ENCODE data around the gene RXYLT1.

Gene RXYLT1

DNA sequence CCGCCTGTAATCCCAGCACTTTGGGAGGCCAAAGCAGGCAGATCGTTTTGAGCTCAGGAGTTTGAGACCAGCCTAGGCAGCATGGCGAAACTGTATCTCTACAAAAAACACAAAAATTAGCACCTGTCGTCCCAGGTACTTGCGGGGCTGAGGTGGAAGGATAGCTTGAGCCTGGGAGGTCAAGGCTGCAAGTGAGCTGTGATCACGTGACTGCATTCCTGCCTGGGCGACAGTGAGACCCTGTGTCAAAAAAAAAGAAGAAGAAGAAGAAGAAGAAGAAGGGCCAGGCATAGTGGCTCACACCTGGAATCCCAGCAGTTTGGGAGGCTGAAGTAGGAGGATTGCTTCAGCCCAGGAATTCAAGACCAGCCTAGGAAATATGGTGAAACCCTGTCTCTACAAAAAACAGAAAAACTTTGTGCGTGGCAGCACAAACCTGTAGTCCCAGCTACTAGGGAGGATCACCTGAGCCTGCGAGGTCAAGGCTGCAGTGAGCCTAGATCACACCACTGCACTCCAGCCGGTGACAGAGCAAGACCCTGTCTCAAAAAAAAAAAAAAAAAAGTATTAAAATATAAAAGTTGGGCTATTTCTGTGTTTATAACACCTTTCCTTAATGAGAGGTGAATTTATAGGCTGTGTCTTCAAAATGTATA is 15.5 kb downstream of the RXYLT1 start:
- no peak for DNase-seq
- no peak overlapping the region for H3K27ac ChIP-seq (ENCODE audit: insufficient read depth, low read length, poor library complexity, severe bottlenecking)
- peaks cover 7% of the 10 kb centered on the region for H3K36me3 ChIP-seq (ENCODE audit: control insufficient read depth, insufficient read depth, low read length)
- no peaks in the 10 kb centered on the region for H3K4me1 ChIP-seq (ENCODE audit: control insufficient read depth, insufficient read depth, low read length, poor library complexity, severe bottlenecking)
- H3K27me3 ChIP-seq (replicated peaks; ENCODE audit: control insufficient read depth, insufficient read depth, low read length, poor library complexity, severe bottlenecking) = no peaks in the 10 kb centered on the region
- H3K9me3 ChIP-seq (ENCODE audit: control insufficient read depth, low read length) = no peaks in the 10 kb centered on the region
- H3K4me3 ChIP-seq (ENCODE audit: insufficient read depth, low read depth, low read length, poor library complexity, severe bottlenecking) = no peak overlapping the region

- H3K36me3 ChIP-seq (ENCODE audit: control insufficient read depth, insufficient read depth, low read length) = peaks cover 3% of the 10 kb centered on the region
- H3K27ac ChIP-seq (ENCODE audit: insufficient read depth, low read length, poor library complexity, severe bottlenecking) = no peak overlapping the region
- no peaks in the 10 kb centered on the region for H3K4me1 ChIP-seq (ENCODE audit: control insufficient read depth, insufficient read depth, low read length, poor library complexity, severe bottlenecking)
- no peaks in the 10 kb centered on the region for H3K27me3 ChIP-seq (replicated peaks; ENCODE audit: control insufficient read depth, insufficient read depth, low read length, poor library complexity, severe bottlenecking)
- DNase-seq = no peak
- no peak overlapping the region for H3K4me3 ChIP-seq (ENCODE audit: insufficient read depth, low read depth, low read length, poor library complexity, severe bottlenecking)
- no peaks in the 10 kb centered on the region for H3K9me3 ChIP-seq (ENCODE audit: control insufficient read depth, low read length)
These were observed 16.2 kb downstream of the RXYLT1 start for GRCh38 chr12:63795944-63796343.

DNA sequence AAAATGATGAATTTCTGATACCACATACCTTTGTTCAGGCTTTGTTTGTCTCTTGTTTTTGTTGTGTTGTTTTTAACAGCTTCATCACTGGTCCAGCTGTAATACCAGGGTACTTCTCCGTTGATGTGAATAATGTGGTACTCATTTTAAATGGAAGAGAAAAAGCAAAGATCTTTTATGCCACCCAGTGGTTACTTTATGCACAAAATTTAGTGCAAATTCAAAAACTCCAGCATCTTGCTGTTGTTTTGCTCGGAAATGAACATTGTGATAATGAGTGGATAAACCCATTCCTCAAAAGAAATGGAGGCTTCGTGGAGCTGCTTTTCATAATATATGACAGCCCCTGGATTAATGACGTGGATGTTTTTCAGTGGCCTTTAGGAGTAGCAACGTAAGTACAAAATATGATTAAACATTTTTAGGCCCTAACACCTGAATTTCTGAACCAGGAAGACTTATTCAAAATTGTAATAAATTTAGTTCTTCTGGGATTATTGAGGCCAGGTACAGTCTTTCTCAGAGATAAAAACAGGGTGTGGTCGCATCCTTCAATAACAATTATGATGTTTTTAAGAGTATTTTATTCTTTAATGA is 22.4 kb downstream of the RXYLT1 start:
- no peaks in the 10 kb centered on the region for H3K4me1 ChIP-seq (ENCODE audit: control insufficient read depth, insufficient read depth, low read length, poor library complexity, severe bottlenecking)
- DNase-seq = no peak
- no peaks in the 10 kb centered on the region for H3K27me3 ChIP-seq (replicated peaks; ENCODE audit: control insufficient read depth, insufficient read depth, low read length, poor library complexity, severe bottlenecking)
- no peak overlapping the region for H3K27ac ChIP-seq (ENCODE audit: insufficient read depth, low read length, poor library complexity, severe bottlenecking)
- H3K9me3 ChIP-seq (ENCODE audit: control insufficient read depth, low read length) = no peaks in the 10 kb centered on the region
- peaks cover 3% of the 10 kb centered on the region for H3K36me3 ChIP-seq (ENCODE audit: control insufficient read depth, insufficient read depth, low read length)
- H3K4me3 ChIP-seq (ENCODE audit: insufficient read depth, low read depth, low read length, poor library complexity, severe bottlenecking) = no peak overlapping the region

- Histone ChIP-seq H3K4me1 (ENCODE audit: control insufficient read depth, insufficient read depth, low read length, poor library complexity, severe bottlenecking) (no peaks in the 10 kb centered on the region), H3K27ac (ENCODE audit: insufficient read depth, low read length, poor library complexity, severe bottlenecking) (no peak overlapping the region), H3K4me3 (ENCODE audit: insufficient read depth, low read depth, low read length, poor library complexity, severe bottlenecking) (no peak overlapping the region), H3K9me3 (ENCODE audit: control insufficient read depth, low read length) (no peaks in the 10 kb centered on the region), H3K36me3 (ENCODE audit: control insufficient read depth, insufficient read depth, low read length) (peaks cover 3% of the 10 kb centered on the region), H3K27me3 (replicated peaks; ENCODE audit: control insufficient read depth, insufficient read depth, low read length, poor library complexity, severe bottlenecking) (no peaks in the 10 kb centered on the region)
- DNase-seq = no peak
These were observed 25.0 kb downstream of the RXYLT1 start for GRCh38 chr12:63804746-63805145.

DNA sequence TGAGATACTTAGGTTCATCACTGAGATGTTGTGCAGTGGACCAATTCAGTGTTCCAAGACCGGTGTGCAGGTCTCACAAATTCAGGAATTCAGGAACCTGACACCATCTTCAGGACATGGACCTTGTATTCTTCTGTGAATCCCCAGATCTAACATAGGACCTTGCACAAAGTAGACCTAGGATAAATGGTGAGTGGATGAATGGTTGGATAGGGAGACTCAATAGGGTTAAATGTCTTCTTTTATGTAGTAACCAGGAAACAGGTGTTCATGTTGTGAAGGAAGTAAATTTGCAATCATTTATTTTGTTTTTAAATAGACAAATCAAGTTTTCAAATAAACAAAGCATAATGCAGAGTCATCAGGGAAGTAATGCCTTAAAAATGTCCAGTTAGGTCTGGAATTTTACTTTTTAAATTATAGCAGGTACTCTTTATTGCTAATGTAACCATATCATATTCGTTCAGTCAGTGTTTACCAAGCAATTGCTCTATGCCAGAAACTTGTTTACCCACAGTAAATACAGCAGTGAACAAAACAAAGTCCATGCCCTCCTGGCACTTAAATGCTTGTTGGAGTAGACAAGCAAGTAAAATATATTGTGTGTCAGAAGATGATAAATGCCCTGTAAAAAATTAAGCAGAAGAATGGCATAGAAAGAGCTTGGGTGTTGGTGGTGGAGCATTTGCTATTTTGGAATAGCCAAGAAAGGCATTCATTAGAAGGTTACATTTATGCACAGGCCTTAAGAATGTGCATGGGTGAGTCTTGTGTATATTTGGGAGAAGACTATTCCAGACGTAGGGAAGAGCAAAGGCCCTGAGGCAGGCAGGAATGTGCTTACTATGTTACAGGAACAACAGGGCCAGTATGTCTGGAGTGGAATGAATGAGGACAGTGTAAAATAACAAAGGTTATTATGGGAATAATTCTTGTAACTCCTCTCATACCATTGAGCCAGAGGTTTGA is 26.3 kb downstream of the RXYLT1 start:
- Histone ChIP-seq H3K4me1 (ENCODE audit: control insufficient read depth, insufficient read depth, low read length, poor library complexity, severe bottlenecking) (no peaks in the 10 kb centered on the region), H3K27me3 (replicated peaks; ENCODE audit: control insufficient read depth, insufficient read depth, low read length, poor library complexity, severe bottlenecking) (no peaks in the 10 kb centered on the region)
- no peak for DNase-seq

DNA sequence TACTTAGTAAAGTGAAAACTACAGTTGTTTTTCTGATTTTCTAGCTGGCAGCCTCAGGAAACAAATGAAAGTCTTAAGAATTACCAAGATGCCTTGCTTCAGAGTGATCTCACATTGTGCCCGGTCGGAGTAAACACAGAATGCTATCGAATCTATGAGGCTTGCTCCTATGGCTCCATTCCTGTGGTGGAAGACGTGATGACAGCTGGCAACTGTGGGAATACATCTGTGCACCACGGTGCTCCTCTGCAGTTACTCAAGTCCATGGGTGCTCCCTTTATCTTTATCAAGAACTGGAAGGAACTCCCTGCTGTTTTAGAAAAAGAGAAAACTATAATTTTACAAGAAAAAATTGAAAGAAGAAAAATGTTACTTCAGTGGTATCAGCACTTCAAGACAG is 28.9 kb downstream of the RXYLT1 start:
- Histone ChIP-seq H3K4me1 (ENCODE audit: control insufficient read depth, insufficient read depth, low read length, poor library complexity, severe bottlenecking) (no peaks in the 10 kb centered on the region), H3K9me3 (ENCODE audit: control insufficient read depth, low read length) (no peaks in the 10 kb centered on the region), H3K4me3 (ENCODE audit: insufficient read depth, low read depth, low read length, poor library complexity, severe bottlenecking) (no peak overlapping the region), H3K27me3 (replicated peaks; ENCODE audit: control insufficient read depth, insufficient read depth, low read length, poor library complexity, severe bottlenecking) (no peaks in the 10 kb centered on the region), H3K36me3 (ENCODE audit: control insufficient read depth, insufficient read depth, low read length) (peaks cover 3% of the 10 kb centered on the region), H3K27ac (ENCODE audit: insufficient read depth, low read length, poor library complexity, severe bottlenecking) (no peak overlapping the region)
- no peak for DNase-seq

More for the DNA sequence above, 26.3 kb downstream of the RXYLT1 start:
- H3K27ac ChIP-seq (ENCODE audit: insufficient read depth, low read length, poor library complexity, severe bottlenecking) = no peak overlapping the region
- H3K36me3 ChIP-seq (ENCODE audit: control insufficient read depth, insufficient read depth, low read length) = peaks cover 3% of the 10 kb centered on the region
- H3K9me3 ChIP-seq (ENCODE audit: control insufficient read depth, low read length) = no peaks in the 10 kb centered on the region
- H3K4me3 ChIP-seq (ENCODE audit: insufficient read depth, low read depth, low read length, poor library complexity, severe bottlenecking) = no peak overlapping the region

- no peak overlapping the region for H3K27ac ChIP-seq (ENCODE audit: insufficient read depth, low read length, poor library complexity, severe bottlenecking)
- peaks cover 3% of the 10 kb centered on the region for H3K36me3 ChIP-seq (ENCODE audit: control insufficient read depth, insufficient read depth, low read length)
- no peaks in the 10 kb centered on the region for H3K9me3 ChIP-seq (ENCODE audit: control insufficient read depth, low read length)
- no peak for DNase-seq
- H3K4me3 ChIP-seq (ENCODE audit: insufficient read depth, low read depth, low read length, poor library complexity, severe bottlenecking) = no peak overlapping the region
- H3K27me3 ChIP-seq (replicated peaks; ENCODE audit: control insufficient read depth, insufficient read depth, low read length, poor library complexity, severe bottlenecking) = no peaks in the 10 kb centered on the region
- no peaks in the 10 kb centered on the region for H3K4me1 ChIP-seq (ENCODE audit: control insufficient read depth, insufficient read depth, low read length, poor library complexity, severe bottlenecking)
These were observed 29.9 kb downstream of the RXYLT1 start for GRCh38 chr12:63809566-63809965.

- H3K9me3 ChIP-seq (ENCODE audit: control insufficient read depth, low read length) = no peaks in the 10 kb centered on the region
- DNase-seq = no peak
- no peaks in the 10 kb centered on the region for H3K4me1 ChIP-seq (ENCODE audit: control insufficient read depth, insufficient read depth, low read length, poor library complexity, severe bottlenecking)
- H3K36me3 ChIP-seq (ENCODE audit: control insufficient read depth, insufficient read depth, low read length) = no peaks in the 10 kb centered on the region
- no peak overlapping the region for H3K4me3 ChIP-seq (ENCODE audit: insufficient read depth, low read depth, low read length, poor library complexity, severe bottlenecking)
- no peak overlapping the region for H3K27ac ChIP-seq (ENCODE audit: insufficient read depth, low read length, poor library complexity, severe bottlenecking)
- H3K27me3 ChIP-seq (replicated peaks; ENCODE audit: control insufficient read depth, insufficient read depth, low read length, poor library complexity, severe bottlenecking) = no peaks in the 10 kb centered on the region
These were observed 31.6 kb downstream of the RXYLT1 start for GRCh38 chr12:63811334-63811733.

DNA sequence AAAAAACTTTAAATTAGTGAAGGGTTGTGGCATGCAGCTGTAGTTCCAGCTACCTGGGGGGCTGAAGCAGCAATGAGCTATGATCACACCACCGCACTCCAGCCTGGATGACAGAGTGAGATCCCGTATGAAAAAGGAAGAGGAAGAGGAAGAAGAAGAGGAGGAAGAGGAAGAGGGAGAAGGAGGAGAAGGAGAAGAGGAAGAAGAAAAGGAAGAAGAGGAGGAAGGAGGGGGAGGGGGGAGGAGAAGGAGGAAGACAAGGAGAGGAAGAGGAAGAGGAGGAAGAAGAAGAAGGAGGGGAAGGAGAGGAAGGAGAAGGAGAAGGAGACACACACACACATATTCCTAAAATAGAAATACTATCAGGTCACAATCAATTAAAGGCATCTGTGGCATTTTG is 32.0 kb downstream of the RXYLT1 start:
- no peaks in the 10 kb centered on the region for H3K9me3 ChIP-seq (ENCODE audit: control insufficient read depth, low read length)
- no peak for DNase-seq
- no peaks in the 10 kb centered on the region for H3K36me3 ChIP-seq (ENCODE audit: control insufficient read depth, insufficient read depth, low read length)
- H3K27ac ChIP-seq (ENCODE audit: insufficient read depth, low read length, poor library complexity, severe bottlenecking) = no peak overlapping the region
- no peak overlapping the region for H3K4me3 ChIP-seq (ENCODE audit: insufficient read depth, low read depth, low read length, poor library complexity, severe bottlenecking)
- H3K27me3 ChIP-seq (replicated peaks; ENCODE audit: control insufficient read depth, insufficient read depth, low read length, poor library complexity, severe bottlenecking) = no peaks in the 10 kb centered on the region
- no peaks in the 10 kb centered on the region for H3K4me1 ChIP-seq (ENCODE audit: control insufficient read depth, insufficient read depth, low read length, poor library complexity, severe bottlenecking)

All from effector memory CD4-positive, alpha-beta T cell (primary cell).